HEK293 (cell line): ENCODE results near the gene MCM3AP.
A peak's percentile ranks its signal among the peaks of the same experiment; 100 is the strongest.

ENCODE experiments used
- CTCF ChIA-PET: fragments of 350-600 bp; formaldehyde crosslinking; extraction: SDS; loops from one replicate; lab custom pipeline; 2021; ENCODE audit warnings: antibody characterized with exemption; lab: Yijun Ruan, JAX
- POLR2A ChIA-PET: fragments of 300-600 bp; formaldehyde crosslinking; extraction: SDS; loops from one replicate; lab custom pipeline; 2020; ENCODE audit warnings: antibody characterized with exemption, inconsistent platforms; lab: Yijun Ruan, JAX
- H3K27ac ChIP-seq: fragments of 200-500 bp; sonication (Bioruptor generic); 2 replicates; pipeline ENCODE4 v1.5.1; 2014; ENCODE audit warnings: low read depth, low read length, control low read depth, inconsistent platforms; ENCODE audit errors: extremely low read depth
- H3K36me3 ChIP-seq, 2 experiments: fragments of 200-500 bp in 1 of 2; sonication (Bioruptor generic) in 1 of 2; 1 replicate in 1 of 2; 2 replicates in 1 of 2; pipeline ENCODE4 v1.5.1; 2014 to 2017; ENCODE audit warnings: inconsistent platforms in 2 of 2, low read length in 2 of 2; ENCODE audit not compliant: control insufficient read depth in 2 of 2, insufficient read depth in 1 of 2
- H3K4me1 ChIP-seq: fragments of 200-500 bp; sonication (Bioruptor generic); 2 replicates; pipeline ENCODE4 v1.5.1; 2014; ENCODE audit warnings: mild to moderate bottlenecking, low read length, inconsistent platforms; ENCODE audit not compliant: control insufficient read depth, insufficient read depth
- H3K4me3 ChIP-seq: 2 replicates; pipeline ENCODE4 v1.5.1; 2011; ENCODE audit warnings: low read depth, mild to moderate bottlenecking, control low read depth, low read length, moderate library complexity
- H3K9me3 ChIP-seq: fragments of 200-500 bp; sonication (Bioruptor generic); 2 replicates; pipeline ENCODE4 v1.5.1; 2014; ENCODE audit warnings: low read depth, low read length, inconsistent platforms; ENCODE audit not compliant: control insufficient read depth, insufficient read depth
- EGR2 ChIP-seq: fragments of 450-650 bp; formaldehyde crosslinking; IDR thresholded peaks from 2 replicates; pipeline ENCODE4 v1.5.1; 2016; ENCODE audit warnings: low read depth, missing biosample characterization, missing genetic modification characterization
- HOXC10 ChIP-seq: sonication (generic); formaldehyde crosslinking; IDR thresholded peaks from 2 replicates; pipeline ENCODE4 v1.8.1; 2023; ENCODE audit warnings: mild to moderate bottlenecking, missing genetic modification reagents
- HOXD13 ChIP-seq: sonication (generic); formaldehyde crosslinking; IDR thresholded peaks from 2 replicates; pipeline ENCODE4 v1.8.0; 2022; ENCODE audit warnings: missing genetic modification reagents, borderline replicate concordance
- KLF7 ChIP-seq: fragments of 450-650 bp; formaldehyde crosslinking; IDR thresholded peaks from 2 replicates; pipeline ENCODE4 v1.5.1; 2016; ENCODE audit warnings: missing biosample characterization, missing genetic modification characterization, borderline replicate concordance
- SP2 ChIP-seq: fragments of 450-650 bp; formaldehyde crosslinking; IDR thresholded peaks from 2 replicates; pipeline ENCODE4 v1.5.1; 2016; ENCODE audit warnings: missing biosample characterization, missing genetic modification characterization
- TCF7L2 ChIP-seq: IDR thresholded peaks from 2 replicates; pipeline ENCODE4 v1.6.1; 2011; ENCODE audit warnings: low read depth, mild to moderate bottlenecking, inconsistent platforms, low read length, moderate library complexity, borderline replicate concordance
- ZBTB7A ChIP-seq: fragments of 450-650 bp; formaldehyde crosslinking; IDR thresholded peaks from 2 replicates; pipeline ENCODE4 v1.5.1; 2016; ENCODE audit warnings: low read depth, missing biosample characterization, missing genetic modification characterization
- ZFHX2 ChIP-seq: fragments of 450-650 bp; formaldehyde crosslinking; conservative IDR thresholded peaks from 2 replicates; pipeline ENCODE4 v1.5.1; 2016; ENCODE audit warnings: missing biosample characterization, missing genetic modification characterization
- ZNF132 ChIP-seq: fragments of 450-650 bp; formaldehyde crosslinking; IDR thresholded peaks from 2 replicates; pipeline ENCODE4 v1.5.1; 2017; ENCODE audit warnings: missing biosample characterization, missing genetic modification characterization, borderline replicate concordance
- ZNF221 ChIP-seq: fragments of 450-650 bp; formaldehyde crosslinking; IDR thresholded peaks from 2 replicates; pipeline ENCODE4 v1.5.1; 2017; ENCODE audit warnings: missing biosample characterization, missing genetic modification characterization, borderline replicate concordance
- ZNF23 ChIP-seq: fragments of 450-650 bp; formaldehyde crosslinking; IDR thresholded peaks from 2 replicates; pipeline ENCODE4 v1.5.1; 2016; ENCODE audit warnings: missing biosample characterization, missing genetic modification characterization, borderline replicate concordance
- ZNF280D ChIP-seq: fragments of 450-650 bp; formaldehyde crosslinking; IDR thresholded peaks from 2 replicates; pipeline ENCODE4 v1.5.1; 2016; ENCODE audit warnings: missing biosample characterization, missing genetic modification characterization
- ZNF311 ChIP-seq: fragments of 450-650 bp; formaldehyde crosslinking; IDR thresholded peaks from 2 replicates; pipeline ENCODE4 v1.5.1; 2017; ENCODE audit warnings: missing biosample characterization, missing genetic modification characterization, borderline replicate concordance
- ZNF530 ChIP-seq: fragments of 450-650 bp; formaldehyde crosslinking; IDR thresholded peaks from 2 replicates; pipeline ENCODE4 v1.5.1; 2016; ENCODE audit warnings: low read depth, missing biosample characterization, missing genetic modification characterization
- ZNF548 ChIP-seq: fragments of 450-650 bp; formaldehyde crosslinking; IDR thresholded peaks from 2 replicates; pipeline ENCODE4 v1.5.1; 2016; ENCODE audit warnings: missing biosample characterization, missing genetic modification characterization
- ZNF585B ChIP-seq: fragments of 450-650 bp; formaldehyde crosslinking; IDR thresholded peaks from 2 replicates; pipeline ENCODE4 v1.5.1; 2016; ENCODE audit warnings: missing biosample characterization, missing genetic modification characterization
- ZNF600 ChIP-seq: fragments of 450-650 bp; formaldehyde crosslinking; IDR thresholded peaks from 2 replicates; pipeline ENCODE4 v1.5.1; 2016; ENCODE audit warnings: missing biosample characterization, missing genetic modification characterization
- ZNF639 ChIP-seq: fragments of 450-650 bp; formaldehyde crosslinking; IDR thresholded peaks from 2 replicates; pipeline ENCODE4 v1.5.1; 2016; ENCODE audit warnings: missing biosample characterization, missing genetic modification characterization
- ZNF660 ChIP-seq: fragments of 450-650 bp; IDR thresholded peaks from 2 replicates; pipeline ENCODE4 v1.5.1; 2018; ENCODE audit warnings: missing biosample characterization, mild to moderate bottlenecking, missing genetic modification characterization
- ZNF837 ChIP-seq: fragments of 450-650 bp; formaldehyde crosslinking; IDR thresholded peaks from 2 replicates; pipeline ENCODE4 v1.5.1; 2016; ENCODE audit warnings: missing biosample characterization, missing genetic modification characterization
- ZSCAN30 ChIP-seq: fragments of 450-650 bp; IDR thresholded peaks from 2 replicates; pipeline ENCODE4 v1.5.1; 2018; ENCODE audit warnings: missing biosample characterization, mild to moderate bottlenecking, missing genetic modification characterization, moderate library complexity

Gene MCM3AP

GRCh38 chr21:46206163-46207005, 79.0 kb downstream of the MCM3AP start (continued):
- TF ChIP-seq ZNF660 (tag by site-specific recombination), result no peak
- TF ChIP-seq ZSCAN30 (tag by site-specific recombination), result no peak
- TF ChIP-seq ZNF585B, result no peak
- no peak for TF ChIP-seq KLF7 (tag by site-specific recombination)
- TF ChIP-seq ZNF280D, result no peak
- TF ChIP-seq ZBTB7A (tag by site-specific recombination), result no peak
- no peak for TF ChIP-seq HOXD13 (CRISPR knock-in tag)
- TF ChIP-seq ZNF23 (tag by site-specific recombination), result no peak
- TF ChIP-seq, all 188 proteins: peak for 0

- TF ChIP-seq HOXC10 (no peak), ZNF548 (tag by site-specific recombination) (no peak), ZNF600 (tag by site-specific recombination) (peak; percentile 27; the same call in 1 of the 2 replicates), ZNF530 (no peak), SP2 (tag by site-specific recombination) (no peak), ZNF639 (no peak), ZNF221 (tag by site-specific recombination) (no peak), ZNF837 (tag by site-specific recombination) (no peak), TCF7L2 (no peak)
- ChIA-PET POLR2A (no interaction called here), CTCF (interaction anchor here (0.7 kb wide), 1 partner anchor 22 kb away, joined by 3 read pairs; the partner anchor contains the start of gene LSS)
- Histone ChIP-seq H3K4me3 (no peak overlapping the region), H3K4me1 (no peaks in the 10 kb centered on the region), H3K36me3 (peaks cover 23 to 56% of the 10 kb centered on the region in 2 experiments), H3K9me3 (no peaks in the 10 kb centered on the region), H3K27ac (no peak overlapping the region)
These were observed 79.6 kb downstream of the MCM3AP start for GRCh38 chr21:46205766-46206162.

DNA sequence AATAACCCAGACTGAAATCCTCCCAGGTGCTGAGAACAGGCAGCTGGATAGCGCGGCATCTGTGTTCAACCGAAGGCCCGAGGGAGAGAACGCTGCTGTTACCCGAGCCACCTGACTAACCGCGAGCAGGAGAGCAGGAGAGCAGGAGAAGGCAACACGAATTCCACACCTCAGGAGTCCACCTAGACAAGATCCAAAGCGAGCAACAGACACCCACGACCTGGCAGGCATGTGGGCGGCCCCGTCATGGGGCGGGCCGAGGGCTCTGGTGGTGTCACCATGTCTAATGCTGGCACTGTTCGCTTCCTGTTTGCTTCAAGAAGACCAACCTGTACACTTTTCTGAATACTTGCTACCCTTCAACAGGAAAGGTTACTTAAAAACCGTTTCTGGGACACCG, 80.2 kb downstream of the MCM3AP start:
- ChIA-PET POLR2A (no interaction called here), CTCF (no interaction called here)
- no peaks in the 10 kb centered on the region for H3K9me3 ChIP-seq
- H3K4me3 ChIP-seq, result no peak overlapping the region
- peaks cover 26 to 58% of the 10 kb centered on the region in 2 experiments for H3K36me3 ChIP-seq
- H3K27ac ChIP-seq, result no peak overlapping the region
- TF ChIP-seq EGR2 (tag by site-specific recombination) (peak; percentile 62), ZNF311 (tag by site-specific recombination) (no peak), ZNF132 (tag by site-specific recombination) (no peak), ZFHX2 (tag by site-specific recombination) (peak; percentile 65)
- no peaks in the 10 kb centered on the region for H3K4me1 ChIP-seq
